T47D (cell line): ENCODE measurements around the gene CHRNE.
"Not testable (repeated sequence)": the region's sequence is repeated elsewhere in the genome, so short reads cannot be mapped to it uniquely, and the experiment has no call there.

Source experiments
- DNase-seq, 2 experiments: peaks; one replicate each; pipeline versions ENCODE4 v3.0.0 to v3.0.0-alpha.2; 2011 to 2012; ENCODE audit warnings: low read depth in 1 of 2, low spot score in 1 of 2
- JUND ChIP-seq: IDR thresholded peaks from 2 replicates; pipeline ENCODE4 v1.6.1; 2012; ENCODE audit warnings: low read depth
- in situ Hi-C: cut with HindIII; loops from 2 replicates; pipeline ENCODE4 v1.10.0; 2016; ENCODE audit warnings: low sequenced_read_pairs, low pct_unique_long_range_greater_than_20kb

CHRNE gene

DNA sequence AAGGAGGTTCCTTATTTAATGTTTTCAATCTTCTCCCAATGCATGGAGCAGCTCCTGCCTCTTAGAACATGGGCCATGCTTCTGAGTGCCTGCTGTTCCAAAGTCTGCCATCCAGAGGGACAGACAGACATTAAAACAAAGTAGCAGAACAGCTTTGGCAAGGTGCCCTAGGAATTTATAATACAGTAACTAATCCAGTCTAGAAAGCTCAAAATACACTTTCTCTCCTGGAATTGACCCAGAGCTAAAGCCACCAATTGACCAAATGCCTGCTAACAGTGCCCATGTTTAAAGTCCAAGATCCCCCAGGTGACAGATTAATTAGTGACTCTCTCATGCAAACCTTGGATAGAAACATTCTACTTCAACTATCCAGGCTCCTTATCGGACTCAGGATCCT, 11.1 kb upstream of the CHRNE start:
- in situ Hi-C loops: no loop called here
- no peak for TF ChIP-seq JUND
- peak in 1 of 2 experiments; percentile 32 for DNase-seq

DNA sequence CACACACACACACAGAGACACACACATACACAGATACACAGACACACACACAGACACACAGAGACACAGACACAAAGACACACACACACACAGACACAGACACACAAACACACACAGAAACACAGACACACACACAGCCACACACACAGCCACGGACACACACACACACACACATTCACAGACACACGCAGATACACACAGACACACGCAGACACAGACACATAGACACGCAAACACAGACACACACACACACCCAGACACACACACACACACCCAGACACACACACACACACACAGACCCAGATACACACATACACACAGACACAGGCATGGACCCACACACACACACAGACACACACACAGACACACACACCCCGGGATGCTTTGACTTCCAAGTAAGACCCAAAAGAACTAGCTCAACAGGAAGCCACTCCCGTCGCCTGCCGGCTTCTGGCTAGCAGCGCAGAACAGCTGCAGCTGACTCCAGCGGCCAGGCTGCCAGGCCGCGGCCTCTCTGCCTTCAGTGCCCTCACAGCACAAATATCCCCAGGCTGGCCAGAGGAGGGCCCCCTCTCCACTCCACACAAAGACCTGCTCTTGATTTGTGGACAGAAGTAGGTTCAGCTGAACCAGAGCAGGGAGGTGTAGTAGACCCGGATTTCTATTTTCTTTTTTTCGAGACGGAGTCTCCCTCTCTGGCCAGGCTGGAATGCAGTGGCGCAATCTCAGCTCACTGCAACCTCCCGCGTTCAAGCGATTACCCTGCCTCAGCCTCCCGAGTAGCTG, 6.0 kb upstream of the CHRNE start:
- in situ Hi-C loops: no loop called here
- DNase-seq: peak in 1 of 2 experiments; percentile 91
- TF ChIP-seq JUND: no peak

DNA sequence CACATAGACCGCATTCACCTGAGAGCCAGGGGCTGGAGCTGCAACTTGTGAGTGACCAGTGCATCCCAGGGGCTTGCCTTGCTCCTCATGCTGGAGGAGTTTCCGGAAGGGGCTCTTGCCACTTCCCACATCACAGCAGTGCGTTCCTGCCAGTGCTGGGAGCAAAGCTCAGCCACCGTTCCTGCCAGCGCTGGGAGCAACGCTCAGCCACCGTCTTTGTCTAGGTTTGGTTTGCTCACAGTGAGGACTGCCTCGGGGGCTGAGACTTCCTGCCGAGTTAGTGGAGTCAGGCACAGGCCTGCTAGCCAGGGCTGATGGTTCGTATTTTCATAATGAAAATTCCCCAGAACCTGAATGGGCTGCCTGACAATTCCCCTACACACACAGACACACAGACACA, 5.4 kb upstream of the CHRNE start:
- in situ Hi-C loops: no loop called here
- DNase-seq: peak in 1 of 2 experiments; percentile 59
- no peak for TF ChIP-seq JUND

DNA sequence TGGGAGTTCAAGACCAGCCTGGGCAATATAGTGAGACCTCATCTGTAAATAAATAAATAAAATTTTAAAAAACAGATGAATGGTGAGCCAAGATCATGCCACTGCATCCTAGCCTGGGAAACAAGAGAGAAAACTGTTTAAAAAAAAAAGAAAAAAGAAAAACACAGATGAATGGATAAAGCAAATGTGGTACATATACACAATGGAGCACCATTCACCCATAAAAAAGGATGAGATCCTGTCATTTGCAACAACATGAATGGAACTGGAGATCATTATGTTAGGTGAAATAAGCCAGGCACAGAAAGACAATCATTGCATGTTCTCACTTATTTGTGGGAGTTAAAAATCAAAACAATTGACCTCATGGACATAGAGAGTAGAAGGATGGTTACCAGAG, 3.7 kb upstream of the CHRNE start:
- in situ Hi-C loops, DNase-seq: not testable (repeated sequence)

DNA sequence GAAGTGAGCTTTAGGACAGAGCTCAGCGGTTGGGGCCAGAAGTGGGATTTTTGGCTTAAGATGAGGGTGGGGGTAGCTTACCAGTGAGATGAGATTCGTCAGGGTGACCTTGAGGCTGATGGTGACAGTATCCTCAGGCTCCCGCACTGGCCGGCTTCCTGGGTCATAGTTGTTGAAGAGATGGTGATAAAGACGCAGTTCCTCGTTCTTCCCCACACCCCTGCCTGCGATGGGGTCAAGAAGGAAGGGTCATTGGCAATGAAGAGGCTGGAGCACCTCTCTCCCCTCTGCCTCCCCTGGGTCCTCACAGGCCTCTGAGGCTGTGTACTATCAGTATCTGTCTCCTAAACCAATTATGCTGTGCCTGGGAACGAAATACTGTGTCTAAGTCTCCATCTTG, 358 bp downstream of the CHRNE start:
- in situ Hi-C loops: no loop called here
- no peak for TF ChIP-seq JUND

DNA sequence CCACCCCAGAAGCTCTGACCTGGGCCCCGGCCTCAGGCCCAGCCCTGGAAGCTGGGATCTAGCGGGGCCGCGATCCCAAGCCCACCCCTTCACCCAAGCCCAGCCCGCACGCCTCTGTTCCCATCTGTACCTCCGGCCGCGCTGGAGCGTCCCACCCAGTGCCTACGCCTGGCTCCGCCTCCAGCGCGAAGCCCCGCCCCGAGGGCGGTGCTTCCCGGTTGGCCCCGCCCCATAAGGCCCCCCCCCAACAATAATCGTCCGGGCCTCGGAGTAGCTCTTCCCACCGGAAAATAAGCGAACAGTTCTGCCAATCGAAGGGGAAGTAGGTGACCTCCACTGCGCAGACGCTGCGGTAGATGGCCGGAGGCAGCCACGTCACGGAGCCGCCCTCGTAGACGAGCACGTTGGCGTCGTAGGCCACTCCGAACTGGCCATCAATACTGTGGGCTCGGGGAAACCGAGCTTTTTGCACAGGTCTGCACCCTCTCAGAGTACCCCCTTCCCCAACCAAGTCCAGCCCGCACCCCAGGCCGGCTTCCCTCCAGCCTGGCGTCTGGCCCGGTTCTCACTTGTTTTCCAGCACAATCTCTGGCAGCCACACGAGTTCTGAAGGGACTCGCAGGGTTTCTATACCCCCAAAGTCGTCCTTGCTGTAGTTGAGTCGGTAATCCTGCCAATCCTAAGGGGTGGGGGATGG, 1.1 kb downstream of the CHRNE start:
- in situ Hi-C loops: no loop called here
- DNase-seq: no peak
- no peak for TF ChIP-seq JUND

More for the DNA sequence above, 358 bp downstream of the CHRNE start:
- DNase-seq: no peak

DNA sequence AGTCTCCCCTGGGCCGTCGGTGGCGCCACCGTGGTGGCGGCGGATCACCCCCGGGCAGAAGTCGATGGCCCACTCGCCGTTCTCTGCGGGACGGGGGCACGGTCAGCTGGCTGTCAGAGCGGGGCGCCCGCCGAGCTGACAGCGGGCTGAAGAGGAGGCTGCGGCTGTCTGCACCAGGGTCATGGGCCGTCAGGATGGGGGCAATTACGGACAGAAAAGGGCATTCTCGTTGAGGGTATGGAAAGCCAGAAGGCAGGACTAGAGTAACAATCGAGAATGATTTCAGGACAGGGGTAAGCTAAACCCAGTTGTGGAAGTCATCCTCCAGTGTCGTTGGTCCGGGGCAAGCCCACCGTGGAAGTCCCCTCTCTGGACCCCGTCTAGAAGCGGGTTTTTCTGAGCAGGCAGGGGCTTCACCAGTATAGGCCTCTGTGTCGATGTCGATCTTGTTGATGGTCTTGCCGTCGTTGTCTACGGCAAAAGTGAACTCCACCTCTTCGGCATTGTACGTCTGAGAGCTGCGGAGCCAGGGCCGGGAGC, 1.7 kb downstream of the CHRNE start:
- DNase-seq: no peak
- in situ Hi-C loops: no loop called here
- TF ChIP-seq JUND: no peak

DNA sequence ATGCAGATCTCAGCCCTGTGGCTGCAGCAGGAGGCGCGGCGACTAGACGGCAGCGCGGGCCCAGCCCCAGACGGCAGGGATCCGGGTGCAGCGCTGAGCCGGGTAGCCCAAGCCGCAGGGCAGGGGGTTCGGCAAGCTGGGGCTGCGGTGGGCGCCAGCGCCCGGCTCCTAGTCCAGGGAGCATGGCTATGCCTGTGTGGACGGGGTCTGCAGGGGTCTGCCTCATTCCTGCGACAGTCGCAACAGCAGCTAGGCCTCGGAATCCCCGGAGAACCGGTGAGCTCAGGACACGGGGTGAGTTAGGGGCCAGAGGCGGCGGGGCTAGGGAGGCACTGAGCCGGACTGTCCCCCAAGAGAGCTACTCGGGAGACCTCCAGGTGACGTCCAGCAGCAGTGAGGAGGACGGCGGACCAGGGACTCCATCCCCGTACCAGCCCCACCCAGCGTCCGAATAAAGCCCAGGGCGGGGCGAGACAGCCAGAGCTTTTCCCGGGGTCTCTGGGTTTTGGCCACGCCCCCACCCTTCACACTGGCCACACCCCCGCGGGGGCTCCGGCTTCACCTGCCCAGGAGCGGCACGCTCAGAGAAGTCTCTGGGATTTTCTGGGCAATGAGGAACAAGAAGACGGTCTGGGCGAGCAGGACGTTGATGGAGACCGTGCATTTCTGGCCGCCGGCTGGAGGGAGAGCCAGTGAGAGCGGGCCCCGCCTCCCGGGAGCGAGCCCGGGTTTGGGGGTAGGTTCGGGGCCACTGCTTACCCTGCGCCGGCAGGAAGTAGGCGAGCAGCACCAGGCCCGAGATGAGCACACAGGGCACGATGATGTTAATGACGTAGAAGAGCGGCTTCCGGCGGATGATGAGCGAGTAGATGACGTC, 2.4 kb downstream of the CHRNE start:
- in situ Hi-C loops: no loop called here
- DNase-seq: no peak
- TF ChIP-seq JUND: no peak

DNA sequence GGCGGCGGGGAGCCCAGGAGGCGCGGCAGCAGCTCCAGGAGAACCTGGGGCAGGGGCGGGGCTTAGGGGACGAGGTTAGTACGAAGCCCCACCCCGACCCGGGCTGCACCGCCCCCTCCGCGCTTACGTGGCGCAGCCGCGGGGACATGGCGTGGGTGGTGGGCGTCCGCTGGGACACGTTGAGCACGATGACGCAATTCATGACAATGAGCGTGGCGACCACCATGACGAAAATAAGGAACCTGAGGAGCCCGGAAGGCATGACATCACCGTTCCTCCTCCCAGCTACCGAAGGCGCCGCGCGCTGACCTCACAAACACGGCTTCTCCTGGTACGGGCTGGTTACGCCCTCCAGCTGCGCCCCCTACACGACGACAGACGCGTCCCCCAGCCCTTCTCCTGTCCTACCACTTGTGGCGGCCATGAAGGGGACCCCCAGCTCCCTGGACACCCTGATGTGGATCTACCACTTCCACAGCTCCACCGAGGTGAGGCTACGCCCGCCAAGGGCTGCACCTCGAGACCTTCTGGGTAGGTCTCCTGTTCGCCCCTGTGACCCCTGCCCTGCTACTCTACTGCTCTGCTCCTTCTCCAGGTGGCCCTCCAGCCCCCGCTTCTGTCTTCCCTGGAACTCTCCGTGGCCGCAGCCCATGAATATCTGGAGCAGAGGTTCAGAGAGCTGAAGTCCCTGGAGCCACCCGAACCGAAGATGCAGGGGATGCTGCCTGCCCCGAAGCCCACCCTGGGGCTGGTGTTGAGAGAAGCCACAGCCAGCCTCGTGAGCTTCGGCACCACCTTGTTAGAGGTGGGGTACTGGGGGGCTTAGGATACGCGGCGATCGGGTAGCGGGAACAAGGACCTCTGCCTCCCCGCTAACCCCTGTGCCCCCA, 3.3 kb downstream of the CHRNE start, which contains the start of gene C17orf107:
TSS of gene C17orf107 (plus strand) at position 196 of the 890 bp plus-strand sequence. CDS start at position 423, 227 bp downstream.
- in situ Hi-C loops: no loop called here
- no peak for DNase-seq

DNA sequence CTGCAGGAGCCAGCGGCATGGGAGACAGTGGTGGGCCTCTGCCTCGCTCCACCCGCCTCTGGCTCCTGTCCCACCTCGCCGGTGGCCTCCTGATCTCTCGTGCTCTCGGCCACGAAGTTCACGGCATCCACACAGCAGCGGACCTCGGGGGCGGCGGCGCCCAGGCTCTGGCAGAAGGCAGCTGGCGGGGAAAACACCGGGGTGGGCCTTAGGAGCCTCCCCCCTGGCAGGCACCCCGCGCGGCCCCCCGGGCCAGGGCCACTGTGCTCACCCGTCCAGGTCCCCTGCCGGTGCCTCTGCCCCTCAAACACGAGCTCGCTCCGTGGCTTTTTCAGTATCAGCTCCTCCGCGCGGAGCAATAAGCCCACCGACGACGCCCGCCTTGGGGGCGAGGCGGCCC, 4.0 kb downstream of the CHRNE start:
- TF ChIP-seq JUND: no peak
- no peak for DNase-seq
- in situ Hi-C loops: no loop called here

More for the DNA sequence above, 3.3 kb downstream of the CHRNE start, which contains the start of gene C17orf107:
- TF ChIP-seq JUND: no peak

DNA sequence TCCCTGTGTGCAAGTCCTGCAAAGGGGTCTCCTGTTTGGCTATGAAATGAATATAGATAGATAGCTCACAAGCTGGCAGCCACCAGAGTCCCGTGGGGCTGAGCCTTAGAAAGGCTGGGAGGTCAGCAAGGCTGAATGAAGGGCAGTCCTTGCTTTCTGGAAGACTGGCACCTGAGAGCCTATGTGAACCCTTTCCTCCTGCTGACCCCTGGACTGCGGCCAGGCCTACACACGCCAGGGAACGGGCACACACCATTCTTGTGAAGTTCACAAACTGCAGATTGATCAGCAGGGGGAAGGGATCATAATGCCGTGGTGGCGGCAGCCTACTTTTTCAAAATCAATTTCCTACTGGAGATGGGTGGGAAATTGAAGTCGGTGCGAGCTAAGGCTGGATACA, 4.5 kb downstream of the CHRNE start:
- in situ Hi-C loops: no loop called here
- DNase-seq: no peak
- TF ChIP-seq JUND: no peak

DNA sequence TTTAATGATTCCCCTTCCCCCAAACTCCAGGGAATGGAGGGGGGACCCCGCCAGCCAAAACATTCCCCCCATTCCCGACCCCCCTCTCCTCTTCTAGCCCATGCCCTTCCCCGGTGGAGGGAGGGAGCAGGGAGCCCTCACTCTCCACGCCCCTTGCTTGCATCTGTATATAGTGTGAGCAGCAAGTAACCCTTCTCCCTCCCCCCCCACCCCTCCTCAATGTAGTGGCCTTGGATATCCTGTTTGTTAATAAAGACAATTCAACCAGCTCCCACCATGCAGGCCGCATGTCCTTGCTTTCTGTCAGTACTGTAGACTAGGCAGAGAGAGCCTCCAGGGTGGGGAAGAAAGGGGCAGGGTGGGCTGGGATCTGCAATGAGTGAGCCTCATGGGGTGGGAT, 5.1 kb downstream of the CHRNE start:
- TF ChIP-seq JUND: no peak
- in situ Hi-C loops: no loop called here
- no peak for DNase-seq
